ENCODE measurements around the gene SMTNL2.

Gene SMTNL2

GRCh38 chr17:4540224-4540651 lies 44.1 kb upstream of the SMTNL2 start:
- Histone ChIP-seq H3K9me2 (ENCODE audit: low read depth, low read length) (no peaks in the 10 kb centered on the region), H3K27ac (ENCODE audit: low read depth, low read length, poor library complexity, severe bottlenecking) (no peak overlapping the region)

GRCh38 chr17:4540687-4541327 lies 43.5 kb upstream of the SMTNL2 start:
- no peaks in the 10 kb centered on the region for H4K20me1 ChIP-seq (ENCODE audit: insufficient read depth, low read length)
- H3K27ac ChIP-seq (ENCODE audit: low read depth, low read length, poor library complexity, severe bottlenecking): no peak overlapping the region
- H3K4me1 ChIP-seq (ENCODE audit: insufficient read depth, low read length, severe bottlenecking): no peaks in the 10 kb centered on the region
- H3K36me3 ChIP-seq (ENCODE audit: insufficient read depth, low read length): peaks cover 86% of the 10 kb centered on the region
- no peak overlapping the region for H3K9ac ChIP-seq (ENCODE audit: low read length)
- H3F3A ChIP-seq (ENCODE audit: insufficient read depth, low read length): no peaks in the 10 kb centered on the region
- TF ChIP-seq CTCF (IDR thresholded peaks at IDR 0.05; ENCODE audit: low read length): no peak
- TF ChIP-seq EZH2 (IDR thresholded peaks at IDR 0.05; ENCODE audit: borderline replicate concordance, low read length): no peak
- no peaks in the 10 kb centered on the region for H3K9me2 ChIP-seq (ENCODE audit: low read depth, low read length)
- no peak overlapping the region for H3K4me2 ChIP-seq (ENCODE audit: low read length)
- no peak overlapping the region for H2AFZ ChIP-seq (ENCODE audit: low read length)
- no peaks in the 10 kb centered on the region for H3K79me2 ChIP-seq (ENCODE audit: insufficient read depth, low read length)
- no peak overlapping the region for H3K4me3 ChIP-seq (ENCODE audit: low read depth, low read length, poor library complexity, severe bottlenecking)
- H3K27me3 ChIP-seq (ENCODE audit: insufficient read depth, low read length): no peaks in the 10 kb centered on the region
- no peaks in the 10 kb centered on the region for H3K9me3 ChIP-seq (ENCODE audit: low read length)

More at GRCh38 chr17:4540224-4540651, 44.1 kb upstream of the SMTNL2 start:
- Histone ChIP-seq H4K20me1 (ENCODE audit: insufficient read depth, low read length) (no peaks in the 10 kb centered on the region), H3K9ac (ENCODE audit: low read length) (no peak overlapping the region), H2AFZ (ENCODE audit: low read length) (no peak overlapping the region), H3K4me3 (ENCODE audit: low read depth, low read length, poor library complexity, severe bottlenecking) (no peak overlapping the region), H3K4me1 (ENCODE audit: insufficient read depth, low read length, severe bottlenecking) (no peaks in the 10 kb centered on the region), H3F3A (ENCODE audit: insufficient read depth, low read length) (no peaks in the 10 kb centered on the region), H3K9me3 (ENCODE audit: low read length) (no peaks in the 10 kb centered on the region), H3K36me3 (ENCODE audit: insufficient read depth, low read length) (peaks cover 80% of the 10 kb centered on the region), H3K4me2 (ENCODE audit: low read length) (no peak overlapping the region), H3K27me3 (ENCODE audit: insufficient read depth, low read length) (no peaks in the 10 kb centered on the region), H3K79me2 (ENCODE audit: insufficient read depth, low read length) (no peaks in the 10 kb centered on the region)
- TF ChIP-seq CTCF (IDR thresholded peaks at IDR 0.05; ENCODE audit: low read length) (peak; percentile 53; the same call in 1 of the 2 replicates), EZH2 (IDR thresholded peaks at IDR 0.05; ENCODE audit: borderline replicate concordance, low read length) (no peak)

- no peaks in the 10 kb centered on the region for H3K79me2 ChIP-seq (ENCODE audit: insufficient read depth, low read length)
- no peak overlapping the region for H3K27ac ChIP-seq (ENCODE audit: low read depth, low read length, poor library complexity, severe bottlenecking)
- TF ChIP-seq CTCF (IDR thresholded peaks at IDR 0.05; ENCODE audit: low read length): no peak
- no peak for TF ChIP-seq EZH2 (IDR thresholded peaks at IDR 0.05; ENCODE audit: borderline replicate concordance, low read length)
- H4K20me1 ChIP-seq (ENCODE audit: insufficient read depth, low read length): no peaks in the 10 kb centered on the region
- no peak overlapping the region for H3K4me2 ChIP-seq (ENCODE audit: low read length)
- H3K9ac ChIP-seq (ENCODE audit: low read length): no peak overlapping the region
- H3K36me3 ChIP-seq (ENCODE audit: insufficient read depth, low read length): peaks cover 93% of the 10 kb centered on the region
- no peaks in the 10 kb centered on the region for H3K4me1 ChIP-seq (ENCODE audit: insufficient read depth, low read length, severe bottlenecking)
- H3K9me3 ChIP-seq (ENCODE audit: low read length): no peaks in the 10 kb centered on the region
- no peaks in the 10 kb centered on the region for H3K9me2 ChIP-seq (ENCODE audit: low read depth, low read length)
- H3K4me3 ChIP-seq (ENCODE audit: low read depth, low read length, poor library complexity, severe bottlenecking): no peak overlapping the region
- H3F3A ChIP-seq (ENCODE audit: insufficient read depth, low read length): no peaks in the 10 kb centered on the region
- no peak overlapping the region for H2AFZ ChIP-seq (ENCODE audit: low read length)
- no peaks in the 10 kb centered on the region for H3K27me3 ChIP-seq (ENCODE audit: insufficient read depth, low read length)
These were observed 42.9 kb upstream of the SMTNL2 start for GRCh38 chr17:4541328-4542002.

All from OCI-LY1 (cell line).